GM18873 (cell line): ENCODE data around the gene WWOX.

ENCODE experiments used
- ATAC-seq: cut with Tn5 transposase; IDR thresholded peaks from one replicate; pipeline ENCODE4 v1.9.1; 2021; ENCODE audit warnings: mild to moderate bottlenecking, moderate library complexity, moderate number of reproducible peaks; ENCODE audit not compliant: unreplicated experiment, low FRiP score

Gene WWOX

GRCh38 chr16:78448658-78449271 lies 349.3 kb downstream of the WWOX start:
- no peak for ATAC-seq

GRCh38 chr16:78450255-78450654 lies 350.8 kb downstream of the WWOX start:
- no peak for ATAC-seq

GRCh38 chr16:78452025-78452555 lies 352.6 kb downstream of the WWOX start:
- ATAC-seq = no peak

GRCh38 chr16:78455861-78456260 lies 356.4 kb downstream of the WWOX start:
- ATAC-seq = no peak

GRCh38 chr16:78458588-78458987 lies 359.1 kb downstream of the WWOX start:
- no peak for ATAC-seq

GRCh38 chr16:78460428-78460827 lies 361.0 kb downstream of the WWOX start:
- no peak for ATAC-seq

- no peak for ATAC-seq
Measured at GRCh38 chr16:78461087-78461486, 361.6 kb downstream of the WWOX start.

GRCh38 chr16:78461496-78462287 lies 362.2 kb downstream of the WWOX start:
- ATAC-seq = no peak

GRCh38 chr16:78462288-78463208 lies 363.1 kb downstream of the WWOX start:
- ATAC-seq = no peak

- no peak for ATAC-seq
Measured at GRCh38 chr16:78463591-78463990, 364.1 kb downstream of the WWOX start.

- no peak for ATAC-seq
Measured at GRCh38 chr16:78464833-78465232, 365.4 kb downstream of the WWOX start.

GRCh38 chr16:78465730-78466129 lies 366.3 kb downstream of the WWOX start:
- no peak for ATAC-seq

GRCh38 chr16:78469787-78470186 lies 370.3 kb downstream of the WWOX start:
- ATAC-seq = no peak

GRCh38 chr16:78473031-78473699 lies 373.7 kb downstream of the WWOX start:
- no peak for ATAC-seq

GRCh38 chr16:78474762-78475161 lies 375.3 kb downstream of the WWOX start:
- no peak for ATAC-seq

GRCh38 chr16:78476615-78477014 lies 377.2 kb downstream of the WWOX start:
- ATAC-seq = no peak

- no peak for ATAC-seq
Measured at GRCh38 chr16:78478267-78478861, 378.9 kb downstream of the WWOX start.

GRCh38 chr16:78479723-78480122 lies 380.3 kb downstream of the WWOX start:
- no peak for ATAC-seq

- no peak for ATAC-seq
Measured at GRCh38 chr16:78480588-78480987, 381.1 kb downstream of the WWOX start.
